Panc1 (cell line): ENCODE results near the gene UBTF. TPM values are rescaled to one million over a fixed set of nuclear protein-coding genes. Genes with fewer than 3 reads are reported as not detected.

Experiments
- ATAC-seq: fragments of 200-7000 bp; cut with Tn5 transposase; 2 replicates; pipeline ENCODE4 v1.9.1; 2020; ENCODE audit warnings: mild to moderate bottlenecking, moderate library complexity
- BruUV-seq: library from RNA; stranded (reverse); fragments of 400-500 nt; replicated peaks from 2 replicates; lab custom pipeline; 2021; lab: Mats Ljungman, UMichigan
- CTCF ChIA-PET: fragments of 300-600 bp; sonication (Branson Sonifier 250); formaldehyde crosslinking; loops from one replicate; lab custom pipeline; 2022; ENCODE audit warnings: antibody characterized with exemption; lab: Charles Lee
- POLR2A ChIA-PET: fragments of 300-600 bp; sonication (Branson Sonifier 250); formaldehyde crosslinking; loops from one replicate; lab custom pipeline; 2022; ENCODE audit warnings: antibody characterized with exemption; lab: Charles Lee
- DNase-seq: peaks from one replicate; pipeline ENCODE4 v3.0.0-alpha.2; 2010; ENCODE audit warnings: low read depth, low spot score
- H3K27ac ChIP-seq: 2 replicates; pipeline ENCODE4 v1.5.1; 2011; ENCODE audit warnings: mild to moderate bottlenecking, low read length, inconsistent platforms
- H3K27me3 ChIP-seq: fragments of 200-500 bp; sonication (Bioruptor generic); 2 replicates; pipeline ENCODE4 v1.6.0; 2014; ENCODE audit warnings: low read length, inconsistent platforms; ENCODE audit not compliant: control insufficient read depth, insufficient read depth
- H3K36me3 ChIP-seq: fragments of 200-500 bp; sonication (Bioruptor generic); 2 replicates; pipeline ENCODE4 v1.5.1; 2014; ENCODE audit warnings: inconsistent platforms, mild to moderate bottlenecking, low read length, moderate library complexity; ENCODE audit not compliant: control insufficient read depth, insufficient read depth
- H3K4me1 ChIP-seq: 2 replicates; pipeline ENCODE4 v1.5.1; 2011; ENCODE audit warnings: inconsistent platforms, mild to moderate bottlenecking, low read length, moderate library complexity; ENCODE audit not compliant: control insufficient read depth, insufficient read depth
- H3K4me3 ChIP-seq, 2 experiments: 2 replicates each; pipeline ENCODE4 v1.5.1; 2011 to 2012; ENCODE audit warnings: low read depth in 2 of 2, low read length in 2 of 2, mild to moderate bottlenecking in 2 of 2, inconsistent platforms in 1 of 2, moderate library complexity in 1 of 2
- H3K9me3 ChIP-seq: fragments of 200-500 bp; sonication (Bioruptor generic); 2 replicates; pipeline ENCODE4 v1.5.1; 2014; ENCODE audit warnings: low read depth, mild to moderate bottlenecking, inconsistent platforms, low read length, moderate library complexity; ENCODE audit not compliant: control insufficient read depth, insufficient read depth
- CTCF ChIP-seq: fragments of 450-650 bp; IDR thresholded peaks from 2 replicates; pipeline ENCODE4 v1.5.1; 2017; ENCODE audit warnings: mild to moderate bottlenecking
- POLR2AphosphoS5 ChIP-seq: IDR thresholded peaks from 2 replicates; pipeline ENCODE4 v1.6.1; 2012; ENCODE audit warnings: mild to moderate bottlenecking, low read depth, low read length, moderate library complexity
- REST ChIP-seq, 2 experiments: IDR thresholded peaks; 2 replicates each; pipeline ENCODE4 v1.6.1; 2011 to 2012; ENCODE audit warnings: low read depth in 2 of 2, control low read depth in 1 of 2, low read length in 1 of 2, mild to moderate bottlenecking in 1 of 2, moderate library complexity in 1 of 2; ENCODE audit not compliant: insufficient read depth in 1 of 2
- SIN3A ChIP-seq: IDR thresholded peaks from 2 replicates; pipeline ENCODE4 v1.6.1; 2012; ENCODE audit warnings: low read depth, mild to moderate bottlenecking, low read length, moderate library complexity, borderline replicate concordance; ENCODE audit not compliant: insufficient read depth
- TCF7L2 ChIP-seq: IDR thresholded peaks from 2 replicates; pipeline ENCODE4 v1.6.1; 2011; ENCODE audit warnings: mild to moderate bottlenecking, low read depth, low read length, inconsistent platforms
- in situ Hi-C: cut with HindIII; loops from 2 replicates; pipeline ENCODE4 v1.10.0; 2016; ENCODE audit warnings: low sequenced_read_pairs, low pct_unique_long_range_greater_than_20kb
- intact Hi-C: fragments of 100-400 bp; cut with micrococcal nuclease; formaldehyde crosslinking; loops from one replicate; pipeline ENCODE4 v1.10.0; 2022; ENCODE audit not compliant: unreplicated experiment
- total RNA-seq: library from RNA; stranded (reverse); gene quantifications from one replicate; pipeline ENCODE4 v1.2.1, GENCODE V29; 2021; ENCODE audit not compliant: unreplicated experiment

Gene UBTF
- total RNA-seq, 1 experiment from 2014 or later: 116 TPM

- no peaks in the 10 kb centered on the region; the same call in none of the 2 replicates for H3K4me1 ChIP-seq
- H3K36me3 ChIP-seq: no peaks in the 10 kb centered on the region
- H3K9me3 ChIP-seq: no peaks in the 10 kb centered on the region
- DNase-seq: no peak
- H3K27ac ChIP-seq: no peak within 1 kb of the TSS
- ATAC-seq: no peak
- intact Hi-C loops (no loop called here), in situ Hi-C loops (no loop called here)
- CTCF ChIA-PET: interaction anchor here (0.6 to 1.3 kb wide), 3 partner anchors 11 to 30 kb away, joined by 3 to 8 read pairs (median 7); no protein-coding TSS in a partner anchor
- POLR2A ChIA-PET: no interaction called here
- no TSS peak for BruUV-seq
- no peak for TF ChIP-seq POLR2AphosphoS5
- TF ChIP-seq TCF7L2: no peak
- TF ChIP-seq CTCF: no peak
- no peak for TF ChIP-seq REST (IDR thresholded peaks at IDR 0.05; ENCODE audit: insufficient read depth in 1 of 2, low read depth in 2 of 2, low read length in 1 of 2)
- TF ChIP-seq SIN3A: no peak
- no peak within 1 kb of the TSS for H3K4me3 ChIP-seq
- no peaks in the 10 kb centered on the region for H3K27me3 ChIP-seq
These were observed 48.5 kb upstream of the UBTF start, which contains the start of gene SLC4A1 for GRCh38 chr17:44267818-44268490. SLC4A1 (minus strand) TSS chr17:44268135; CDS start chr17:44262866, 5,269 bp downstream.

- no peak overlapping the region for H3K4me3 ChIP-seq
- BruUV-seq: no TSS peak
- ChIA-PET CTCF (interaction anchor here (0.6 kb wide), 1 partner anchor 10 kb away, joined by 5 read pairs; no protein-coding TSS in a partner anchor), POLR2A (no interaction called here)
- H3K4me1 ChIP-seq: no peaks in the 10 kb centered on the region; the same call in none of the 2 replicates
- DNase-seq (no peak), ATAC-seq (no peak)
- no peaks in the 10 kb centered on the region for H3K27me3 ChIP-seq
- in situ Hi-C loops (no loop called here), intact Hi-C loops (no loop called here)
- H3K9me3 ChIP-seq: no peaks in the 10 kb centered on the region
- H3K36me3 ChIP-seq: no peaks in the 10 kb centered on the region
- TF ChIP-seq POLR2AphosphoS5: no peak
- TF ChIP-seq CTCF: no peak
- TF ChIP-seq REST (IDR thresholded peaks at IDR 0.05; ENCODE audit: insufficient read depth in 1 of 2, low read depth in 2 of 2, low read length in 1 of 2): no peak
- no peak overlapping the region for H3K27ac ChIP-seq
These were observed 47.6 kb upstream of the UBTF start for GRCh38 chr17:44267165-44267455.
